HG02938 (cell line): ENCODE results near the gene SLC25A12.
"Not testable (repeated sequence)": the region's sequence is repeated elsewhere in the genome, so short reads cannot be mapped to it uniquely, and the experiment has no call there.

Experiments
- ATAC-seq: cut with Tn5 transposase; IDR thresholded peaks from one replicate; pipeline ENCODE4 v1.9.1; 2021; ENCODE audit warnings: mild to moderate bottlenecking, moderate library complexity; ENCODE audit not compliant: unreplicated experiment

Gene SLC25A12

DNA sequence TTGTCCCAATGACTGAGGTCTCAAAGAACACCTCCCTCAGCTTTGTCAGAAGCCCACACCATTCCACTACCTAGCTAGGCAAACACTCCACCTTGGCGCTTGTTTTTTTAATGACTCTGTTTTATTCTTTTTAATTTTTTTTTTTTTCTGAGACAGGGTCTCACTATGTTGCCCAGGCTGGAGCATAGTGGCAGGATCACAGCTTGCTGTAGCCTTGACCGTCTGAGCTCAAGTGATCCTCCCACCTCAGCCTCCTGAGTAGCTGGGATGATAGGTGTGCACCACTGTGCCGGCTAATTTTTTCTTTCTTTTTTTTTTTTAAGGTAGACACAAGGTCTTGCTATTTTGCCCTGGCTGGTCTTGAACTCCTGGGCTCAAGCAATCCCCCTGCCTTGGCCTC, 101.9 kb downstream of the SLC25A12 start:
- ATAC-seq, result no peak

DNA sequence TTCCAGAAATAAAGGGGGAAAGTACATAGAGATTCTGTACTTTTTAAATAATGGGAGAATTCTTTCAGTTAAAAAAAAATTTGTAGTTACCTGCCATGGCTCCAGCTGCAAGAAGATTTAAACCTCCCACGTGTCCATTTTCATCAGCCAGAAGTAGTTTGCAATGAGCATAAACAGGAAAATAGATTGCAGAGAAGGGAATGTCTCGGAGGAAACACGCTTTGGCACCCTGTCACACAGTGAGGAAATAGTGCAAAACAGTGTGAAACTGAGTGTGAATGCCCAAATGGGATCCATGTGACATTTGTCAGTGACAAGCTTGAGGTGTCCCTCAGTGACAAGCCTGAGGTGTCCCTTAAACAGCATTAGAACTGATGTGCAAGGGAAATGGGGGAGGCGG, 102.7 kb downstream of the SLC25A12 start:
- ATAC-seq, result no peak

DNA sequence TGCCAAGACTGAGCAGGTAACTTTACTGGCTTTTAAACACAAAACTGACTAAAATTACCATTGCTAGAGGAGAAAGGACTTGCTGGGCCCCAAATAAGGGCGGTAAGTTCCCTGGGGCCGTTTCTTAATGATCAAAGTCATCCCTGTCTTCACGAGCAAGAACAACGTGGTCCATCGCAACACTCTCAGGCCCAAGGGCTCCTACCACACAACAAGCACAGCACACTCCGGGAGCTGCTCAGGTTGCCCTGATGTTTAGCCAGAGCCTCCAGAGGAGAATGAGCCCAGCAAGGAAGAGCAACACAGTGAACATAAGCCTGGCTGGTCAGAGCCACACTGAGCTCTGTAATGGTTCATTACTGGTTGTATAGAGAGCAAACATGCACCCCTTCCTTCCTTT, 104.1 kb downstream of the SLC25A12 start:
- no peak for ATAC-seq

DNA sequence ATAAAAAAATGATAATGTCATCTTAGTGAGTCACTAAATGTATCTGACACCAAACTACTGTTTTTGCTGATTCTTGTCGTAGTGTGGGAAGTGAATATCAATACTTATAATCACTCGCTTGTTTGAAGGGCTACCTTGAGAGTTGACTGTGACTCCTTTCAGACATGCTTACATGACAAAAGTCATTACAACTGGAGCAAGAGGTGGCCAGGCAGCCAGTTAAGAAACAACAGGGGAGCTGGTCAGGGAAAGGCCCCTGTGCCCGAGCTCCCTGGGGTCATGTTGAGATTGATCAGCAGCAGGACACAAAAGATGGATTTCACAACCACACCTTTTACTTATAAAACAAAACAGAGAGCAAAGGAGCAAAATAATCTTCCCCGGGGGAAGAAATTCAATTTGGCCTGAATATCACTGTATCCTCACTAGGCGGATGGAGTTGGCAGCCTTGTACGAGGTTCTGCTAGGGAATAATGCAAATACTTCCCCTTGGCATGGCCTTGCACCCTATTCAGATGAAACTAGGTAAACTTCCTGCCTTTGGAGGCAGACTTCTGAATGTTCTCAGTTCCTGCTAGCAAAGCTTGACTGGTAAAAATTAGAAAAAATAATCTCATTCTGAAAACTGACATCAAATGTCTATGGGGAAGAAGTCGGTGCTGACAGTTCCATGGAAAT, 105.6 kb downstream of the SLC25A12 start:
- ATAC-seq, result no peak

DNA sequence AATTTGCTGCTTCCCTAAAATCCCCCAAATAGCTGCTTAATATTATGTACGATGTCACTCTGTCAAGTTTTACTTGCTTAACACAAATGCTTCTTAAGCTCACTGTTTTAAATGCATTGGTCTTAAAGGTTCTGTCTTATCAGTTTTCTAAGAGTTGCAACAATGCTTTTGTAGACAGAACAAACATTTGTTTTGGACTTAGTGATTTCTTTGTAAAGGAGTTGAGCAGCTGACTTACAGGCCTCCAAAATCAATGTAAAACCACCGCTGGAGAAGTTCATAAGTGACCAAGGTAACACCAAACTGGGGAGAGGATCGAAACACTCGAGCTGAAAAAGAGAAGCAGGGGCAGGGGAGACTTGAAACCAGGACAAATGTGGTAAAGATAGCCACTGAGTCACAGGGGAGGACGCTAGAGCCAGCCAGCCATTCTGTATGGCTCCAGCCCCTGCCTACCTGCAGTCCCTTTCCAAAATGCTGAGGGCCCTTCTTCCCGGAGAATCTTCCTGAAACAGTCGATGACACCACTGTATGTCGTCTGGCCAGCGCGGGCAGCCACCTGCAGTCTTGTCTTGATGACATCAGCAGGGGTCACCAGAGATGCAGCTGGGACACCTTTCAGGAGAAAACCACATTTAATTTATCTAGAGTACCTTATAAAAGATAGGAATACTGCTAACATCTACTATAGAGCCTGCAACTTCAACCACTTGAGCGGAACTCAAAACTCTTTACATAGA, 106.5 kb downstream of the SLC25A12 start:
- ATAC-seq, result no peak

DNA sequence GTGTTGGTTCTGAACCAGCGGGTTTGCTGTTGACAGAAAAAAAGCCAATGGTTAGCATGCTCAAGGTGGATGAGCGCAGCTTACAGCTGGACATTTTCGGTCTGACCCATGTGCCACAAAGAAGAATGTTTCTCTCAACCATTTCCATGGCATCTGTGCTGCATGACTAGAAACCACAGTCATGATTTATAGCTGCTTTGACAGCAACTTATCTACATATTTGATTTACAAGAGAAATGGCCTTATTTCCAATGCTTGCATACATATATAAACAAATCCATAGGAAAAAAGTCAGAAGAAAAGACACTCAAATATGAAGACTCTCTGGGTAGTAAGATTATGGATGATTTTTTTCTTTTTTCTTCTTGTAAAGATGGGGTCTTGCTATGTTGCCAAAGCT, 108.6 kb downstream of the SLC25A12 start:
- no peak for ATAC-seq

DNA sequence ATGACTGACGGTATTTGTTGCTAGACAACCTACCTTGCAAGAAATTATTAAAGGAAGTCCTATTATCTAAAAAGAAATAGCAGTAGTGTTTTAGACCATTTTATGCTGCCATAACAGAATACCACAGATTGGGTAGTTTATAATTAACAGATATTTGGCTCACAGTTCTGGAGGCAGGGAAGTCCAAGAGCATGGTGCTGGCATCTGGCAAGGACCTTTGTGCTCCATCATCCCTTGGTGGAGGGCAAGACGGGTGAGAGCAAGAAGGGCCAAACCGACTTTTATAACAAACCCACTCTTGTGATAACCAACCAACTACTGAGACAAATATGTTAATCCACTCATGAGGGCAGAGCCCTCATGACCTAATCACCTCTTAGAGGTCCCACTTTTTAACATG, 115.5 kb downstream of the SLC25A12 start:
- no peak for ATAC-seq

DNA sequence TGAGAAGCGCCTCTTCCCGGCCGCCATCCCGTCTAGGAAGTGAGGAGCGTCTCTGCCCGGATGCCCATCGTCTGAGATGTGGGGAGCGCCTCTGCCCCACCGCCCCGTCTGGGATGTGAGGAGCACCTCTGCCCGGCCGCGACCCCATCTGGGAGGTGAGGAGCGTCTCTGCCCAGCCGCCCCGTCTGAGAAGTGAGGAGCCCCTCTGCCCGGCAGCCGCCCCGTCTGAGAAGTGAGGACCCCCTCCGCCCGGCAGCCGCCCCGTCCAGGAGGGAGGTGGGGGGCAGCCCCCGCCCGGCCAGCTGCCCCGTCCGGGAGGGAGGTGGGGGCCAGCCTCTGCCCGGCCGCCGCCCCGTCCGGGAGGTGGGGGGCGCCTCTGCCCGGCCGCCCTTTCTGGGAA, 119.5 kb downstream of the SLC25A12 start:
- not testable (repeated sequence) for ATAC-seq

DNA sequence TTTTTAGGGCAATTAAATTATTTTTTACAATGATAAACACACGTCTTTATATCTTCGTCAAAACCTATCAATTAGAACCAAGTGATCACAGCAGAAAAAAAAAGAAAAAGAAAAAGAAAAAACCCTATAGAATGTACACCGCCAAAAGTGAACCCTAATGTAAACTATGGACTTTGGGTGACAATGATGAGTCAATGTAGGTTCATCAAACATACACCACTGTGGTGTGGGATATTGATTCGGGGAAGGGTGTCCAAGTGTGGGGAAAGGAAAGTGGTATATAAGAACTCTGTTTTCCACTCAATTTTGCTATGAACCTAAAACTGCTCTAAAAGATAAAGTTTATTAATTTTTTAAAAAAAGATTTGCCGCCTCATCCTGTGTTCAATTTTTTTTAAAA, 121.7 kb downstream of the SLC25A12 start:
- ATAC-seq, result no peak

DNA sequence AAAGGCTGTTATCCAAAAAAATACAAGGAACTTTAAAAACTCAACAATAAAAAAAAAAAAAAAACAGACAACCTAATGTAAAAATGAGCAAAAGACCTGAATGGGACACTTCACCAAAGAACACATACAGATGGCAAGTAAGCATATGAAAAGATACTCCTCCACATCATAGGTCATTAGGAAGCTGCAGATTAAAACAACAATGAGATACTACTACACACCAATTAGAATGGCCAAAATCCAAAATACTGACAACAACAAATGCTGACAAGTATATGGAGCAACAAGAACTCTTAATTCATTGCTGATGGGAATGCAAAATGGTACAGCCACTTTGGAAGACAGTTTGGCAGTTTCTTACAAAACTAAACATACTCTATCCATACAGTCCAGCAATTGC, 122.6 kb downstream of the SLC25A12 start:
- ATAC-seq, result no peak

DNA sequence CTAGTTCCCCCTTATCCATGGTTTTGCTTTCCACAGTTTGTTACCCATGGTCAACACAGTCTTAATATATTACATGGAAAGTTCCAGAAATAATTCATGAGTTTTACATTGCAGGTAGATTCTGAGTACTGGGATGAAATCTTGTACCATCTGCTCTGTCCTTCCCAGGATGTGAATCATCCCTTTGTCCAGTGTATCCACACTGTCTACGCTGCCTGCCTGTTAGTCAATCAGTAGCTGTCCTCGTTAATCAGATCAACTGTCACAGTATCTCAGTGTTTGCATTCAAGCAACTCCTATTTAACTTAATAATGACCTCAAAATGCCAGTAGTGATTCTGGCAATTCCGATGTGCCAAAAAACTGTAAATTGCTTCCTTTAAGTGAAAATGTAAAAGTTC, 130.4 kb downstream of the SLC25A12 start:
- ATAC-seq, result no peak

DNA sequence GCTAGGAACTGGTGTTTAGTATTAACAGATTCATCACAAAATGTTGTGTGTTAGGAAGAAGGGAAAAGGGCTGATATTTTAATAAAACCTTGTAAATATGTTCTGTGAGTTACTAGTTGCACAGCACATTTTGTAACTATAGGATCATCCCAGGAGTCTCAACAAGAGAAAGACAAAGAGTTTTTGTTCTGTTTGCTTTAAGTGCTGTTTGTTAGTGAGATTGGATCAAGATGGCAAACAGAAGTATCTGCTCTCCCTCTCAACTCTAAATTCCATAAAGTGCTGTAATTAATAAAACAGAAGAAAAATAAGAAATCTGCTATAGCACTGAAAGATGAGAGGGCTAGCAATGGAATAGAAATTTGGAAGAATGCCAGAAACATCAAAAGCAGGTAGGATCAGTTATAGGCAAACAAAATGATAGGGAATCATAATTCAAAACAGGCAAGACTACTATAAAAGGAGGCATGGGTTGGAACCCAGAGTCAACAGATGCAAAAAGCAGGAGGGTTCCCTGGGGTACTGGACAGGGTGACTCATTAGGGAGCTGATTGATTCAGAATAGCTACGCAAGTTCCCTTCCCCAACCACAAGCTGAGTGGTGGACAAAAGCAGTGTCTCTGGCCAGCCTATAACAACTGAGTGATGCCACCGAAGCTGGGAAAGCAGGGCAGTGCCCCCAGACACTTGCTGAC, 131.0 kb downstream of the SLC25A12 start:
- no peak for ATAC-seq

DNA sequence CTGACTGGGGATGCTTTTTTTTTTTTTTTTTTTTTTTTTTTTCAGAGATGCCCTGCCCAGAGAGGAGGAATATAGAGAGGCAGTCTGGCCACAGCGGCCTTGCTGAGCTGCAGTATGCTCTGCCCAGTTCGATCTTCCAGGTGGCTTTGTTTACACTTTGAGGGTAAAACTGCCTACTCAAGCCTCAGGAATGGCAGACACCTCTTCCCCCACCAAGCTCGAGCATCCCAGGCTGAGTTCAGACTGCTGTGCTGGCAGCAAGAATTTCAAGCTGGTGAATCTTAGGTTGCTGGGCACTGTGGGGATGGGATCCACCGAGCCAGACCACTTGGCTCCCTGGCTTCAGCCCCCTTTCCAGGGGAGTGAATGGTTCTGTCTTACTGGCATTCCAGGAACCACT, 132.9 kb downstream of the SLC25A12 start:
- not testable (repeated sequence) for ATAC-seq

DNA sequence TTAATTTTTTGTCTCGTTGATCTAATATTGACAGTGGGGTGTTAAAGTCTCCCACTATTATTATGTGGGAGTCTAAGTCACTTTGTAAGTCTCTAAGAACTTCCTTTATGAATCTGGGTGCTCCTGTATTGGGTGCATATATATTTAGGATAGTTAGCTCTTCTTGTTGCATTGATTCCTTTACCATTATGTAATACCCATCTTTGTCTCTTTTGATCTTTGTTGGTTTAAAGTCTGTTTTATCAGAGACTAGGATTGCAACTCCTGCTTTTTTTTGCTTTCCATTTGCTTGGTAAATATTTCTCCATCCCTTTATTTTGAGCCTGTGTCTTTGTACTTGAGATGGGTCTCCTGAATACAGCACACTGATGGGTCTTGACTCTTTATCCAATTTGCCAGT, 135.3 kb downstream of the SLC25A12 start:
- ATAC-seq, result not testable (repeated sequence)

DNA sequence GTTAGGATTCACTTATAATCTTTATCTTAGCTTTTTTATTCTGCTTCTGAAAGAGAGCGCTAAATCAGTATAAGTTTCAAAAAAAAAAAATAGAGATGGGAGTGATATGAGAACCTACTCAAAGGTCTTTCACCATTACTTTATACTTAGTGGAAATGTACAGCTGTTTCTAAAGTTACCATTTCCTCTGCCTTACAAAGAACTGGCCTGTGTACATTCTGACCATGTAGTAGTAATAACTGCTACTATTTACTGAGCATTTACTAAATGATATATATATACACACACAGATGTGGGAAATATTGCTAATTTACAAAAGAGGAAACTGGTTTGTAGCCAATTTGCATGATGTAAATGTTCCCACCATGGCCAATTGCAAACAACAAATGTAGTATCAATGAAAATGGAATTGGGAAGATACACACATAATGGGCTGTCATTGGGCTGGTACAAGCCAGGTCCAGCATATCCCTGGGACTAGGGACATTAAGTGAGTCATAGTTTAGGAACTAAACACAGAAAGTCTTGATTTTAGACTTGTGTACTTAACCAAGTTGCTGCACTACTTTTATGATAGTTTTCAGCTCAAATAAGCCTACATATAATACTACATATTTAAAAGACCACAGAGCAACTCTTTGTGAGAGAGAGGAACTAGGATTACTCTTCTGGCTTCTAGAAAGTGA, 139.6 kb downstream of the SLC25A12 start:
- no peak for ATAC-seq

DNA sequence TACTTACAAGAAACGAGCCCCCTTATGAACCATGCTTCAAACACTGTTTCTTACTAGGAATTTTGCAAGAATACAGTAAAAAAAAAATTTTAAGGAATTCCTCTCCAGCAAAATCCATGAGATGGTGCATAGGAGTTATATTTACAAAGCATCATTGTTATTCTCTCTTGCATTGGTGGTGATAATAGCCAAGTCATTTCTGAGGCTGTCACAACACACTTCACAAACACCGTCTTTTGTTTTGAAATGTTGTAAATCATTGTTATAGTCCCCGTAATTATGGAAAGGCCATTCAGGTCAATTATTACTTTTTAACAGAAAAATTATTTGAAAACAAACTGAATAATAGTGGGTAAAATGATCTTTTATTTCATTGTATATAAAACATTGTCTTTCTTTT, 146.7 kb downstream of the SLC25A12 start:
- ATAC-seq, result no peak

DNA sequence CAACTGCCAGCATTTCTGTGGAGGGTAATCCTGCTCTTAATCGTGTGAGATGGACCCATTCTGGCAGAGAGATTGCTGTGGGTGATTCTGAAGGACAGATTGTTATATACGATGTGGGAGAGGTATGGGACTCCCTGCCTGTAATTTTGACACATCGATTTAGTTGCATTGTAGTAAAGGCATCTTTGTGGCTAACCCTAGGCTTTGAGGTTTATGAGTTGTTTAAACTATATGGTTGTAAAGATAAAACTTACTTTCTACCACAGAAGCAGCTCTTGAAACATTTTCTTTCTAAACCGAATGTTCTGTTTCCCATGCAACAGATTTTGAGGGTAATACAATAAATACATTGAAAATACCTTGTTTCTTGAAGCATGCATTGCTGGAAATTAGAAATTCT, 148.2 kb downstream of the SLC25A12 start:
- ATAC-seq, result no peak

DNA sequence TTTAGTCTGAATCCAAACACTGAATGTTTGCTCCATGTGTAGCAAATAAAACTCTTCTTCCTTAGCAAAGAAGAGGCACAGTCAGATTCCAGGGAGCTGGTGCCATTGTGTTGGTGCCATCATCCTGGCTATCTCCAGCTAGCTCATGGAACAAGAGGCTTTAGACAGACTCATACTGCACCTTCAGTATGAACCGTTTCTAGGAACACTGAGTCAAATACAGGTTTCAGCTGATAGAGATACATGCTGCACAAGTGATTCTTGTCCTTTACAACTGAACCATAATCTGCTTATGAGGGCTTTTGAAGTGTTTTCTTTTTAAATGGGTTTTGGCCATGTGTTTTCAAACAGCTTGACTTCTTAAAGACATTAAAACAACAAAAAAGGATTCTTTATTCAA, 148.9 kb downstream of the SLC25A12 start:
- no peak for ATAC-seq

DNA sequence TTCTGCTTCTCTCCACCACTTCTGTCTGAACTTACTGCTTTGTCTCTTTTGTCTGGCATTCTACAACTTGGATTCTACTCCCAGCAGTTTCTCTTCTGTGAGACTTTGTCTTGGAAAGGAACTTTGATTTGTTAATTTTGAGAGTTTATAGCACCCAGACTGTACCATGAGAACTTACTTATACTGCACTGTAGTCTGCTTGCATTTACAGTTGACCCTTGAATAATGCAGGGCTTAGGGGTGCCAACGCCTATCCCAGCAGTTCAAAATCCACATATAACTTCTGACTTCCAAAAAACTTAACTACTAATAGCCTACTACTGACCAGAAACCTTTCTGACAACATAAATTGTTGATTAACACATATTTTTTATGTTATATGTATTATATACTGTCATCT, 151.3 kb downstream of the SLC25A12 start:
- no peak for ATAC-seq

DNA sequence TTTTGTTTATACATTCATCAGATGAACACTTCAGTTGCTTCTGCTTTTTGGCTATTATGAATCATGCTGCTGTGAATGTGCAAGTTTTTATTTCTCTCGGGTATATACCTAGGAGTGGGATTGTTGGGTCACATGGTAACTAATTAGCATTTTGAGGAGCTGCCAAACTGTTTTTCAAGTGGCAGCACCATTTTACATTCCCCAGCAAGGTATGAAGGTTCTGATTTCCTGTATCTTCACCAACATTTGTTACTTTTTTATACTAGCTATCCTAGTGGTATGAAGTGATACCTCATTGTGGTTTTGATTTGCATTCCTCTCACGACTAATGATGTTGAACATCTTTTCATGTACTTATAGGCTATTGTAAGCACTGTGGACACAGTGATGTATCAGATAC, 152.9 kb downstream of the SLC25A12 start:
- peak; percentile 79 for ATAC-seq

DNA sequence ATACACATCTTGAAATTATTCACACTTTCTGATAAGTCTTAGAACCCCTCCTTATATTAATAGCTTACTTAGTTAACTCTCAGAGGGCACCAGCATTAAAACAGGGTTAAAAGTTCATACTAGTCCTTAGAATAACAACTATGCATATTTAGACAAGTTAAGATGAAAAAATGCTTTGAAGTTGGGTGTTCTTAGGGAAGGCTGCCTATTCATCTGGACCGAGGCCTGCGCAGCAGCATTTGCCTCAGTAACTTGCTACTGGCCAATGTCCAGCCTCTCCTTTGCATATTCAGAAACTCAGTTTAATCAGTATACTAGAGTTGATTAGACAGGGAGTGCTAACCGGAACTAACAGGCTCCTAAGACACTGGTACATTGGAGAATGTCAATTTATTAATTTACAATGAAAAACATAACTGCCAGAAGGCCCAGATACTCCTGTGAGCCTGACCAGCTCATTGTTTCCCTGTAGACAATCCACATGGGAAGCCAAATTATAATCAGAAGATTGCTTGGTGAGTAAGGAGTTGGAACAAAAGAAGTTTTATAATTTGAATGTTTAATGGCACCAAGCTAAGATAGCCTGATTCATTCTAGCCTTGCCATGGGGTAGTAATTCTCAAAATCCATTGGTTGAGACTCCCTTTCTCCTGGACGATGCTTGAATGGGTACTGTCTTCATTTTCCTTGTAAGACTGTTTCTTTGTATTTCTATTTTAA, 157.9 kb downstream of the SLC25A12 start:
- ATAC-seq, result no peak
